ENCODE data around the gene RIMOC1.

RIMOC1 gene

DNA sequence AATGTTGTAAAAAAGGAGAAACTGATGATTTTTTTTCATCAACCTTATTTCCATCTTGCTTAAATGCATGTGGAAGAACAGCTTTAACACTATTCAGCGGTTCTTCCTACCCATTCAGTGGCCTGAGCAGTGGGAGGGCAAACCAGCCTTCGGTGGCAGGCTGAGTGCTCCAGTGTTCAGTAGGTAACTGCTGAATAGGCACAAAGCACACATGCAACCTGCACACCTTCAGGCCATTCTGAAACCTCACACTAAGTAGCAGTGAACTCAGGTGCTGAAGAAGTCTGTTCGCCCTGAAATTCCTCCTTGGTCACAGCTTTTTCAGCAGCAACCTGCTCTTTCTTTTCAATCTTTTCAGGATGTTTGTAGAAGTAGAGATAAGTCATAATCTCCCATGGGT is 47.1 kb downstream of the RIMOC1 start:
- no peaks in the 10 kb centered on the region for H3K36me3 ChIP-seq (replicated peaks)
- H3K4me3 ChIP-seq (ENCODE audit: low read depth, low read length) = no peak overlapping the region
- H3K27ac ChIP-seq = no peak overlapping the region
- no peak for TF ChIP-seq CTCF (IDR thresholded peaks at IDR 0.05; ENCODE audit: low read depth, low read length, missing control alignments)
- H3K27me3 ChIP-seq (replicated peaks) = no peaks in the 10 kb centered on the region
- no peak for DNase-seq
- in situ Hi-C loops (cut with HindIII; ENCODE audit: low pct_ligation_motif_present, low sequenced_read_pairs) = no loop called here
